ENCODE data around the gene RSPH9. TPM values are rescaled to one million over a fixed set of nuclear protein-coding genes. Genes with fewer than 3 reads are reported as not detected.

RSPH9 gene
- total RNA-seq, 2 donors from 2014 or later = 0.19 to 0.23 TPM

GRCh38 chr6:43717822-43718221, 73.0 kb downstream of the RSPH9 start:
- peak; percentile 90 for DNase-seq (ENCODE audit: low spot score)
- intact Hi-C loops (cut with DNase I) = no loop called here

GRCh38 chr6:43718387-43719105, 73.7 kb downstream of the RSPH9 start:
- intact Hi-C loops (cut with DNase I) = no loop called here
- peak; percentile 38 for DNase-seq (ENCODE audit: low spot score)

GRCh38 chr6:43719511-43719910, 74.7 kb downstream of the RSPH9 start:
- DNase-seq (ENCODE audit: low spot score) = peak; percentile 32
- intact Hi-C loops (cut with DNase I) = no loop called here

GRCh38 chr6:43720999-43721398, 76.2 kb downstream of the RSPH9 start:
- peak; percentile 14 for DNase-seq (ENCODE audit: low spot score)
- intact Hi-C loops (cut with DNase I) = loop anchor here in 1 of 2 donors (5.0 kb wide), 1 partner anchor 36 kb away; no protein-coding TSS in a partner anchor

Other genes starting within 250 kb of the RSPH9 start
- gene ABCC10, start 217.5 kb upstream of the RSPH9 start, total RNA-seq = 10 to 100 TPM; 21.1 to 22.4 TPM
- gene DLK2, start 189.5 kb upstream of the RSPH9 start, total RNA-seq = under 1 TPM; 0.14 to 0.42 TPM
- 10 to 100 TPM; 23.4 to 25.4 TPM for gene TJAP1, start 167.5 kb upstream of the RSPH9 start, total RNA-seq
- gene LRRC73, start 134.7 kb upstream of the RSPH9 start, total RNA-seq = under 1 TPM; 0.69 to 0.90 TPM
- 10 to 100 TPM; 54.6 to 61.3 TPM for gene YIPF3, start 128.1 kb upstream of the RSPH9 start, total RNA-seq
- gene POLR1C, start 127.9 kb upstream of the RSPH9 start, total RNA-seq = 10 to 100 TPM; 23.9 to 31.7 TPM
- 10 to 100 TPM; 18.4 to 26.2 TPM for gene XPO5, start 69.0 kb upstream of the RSPH9 start, total RNA-seq
- 10 to 100 TPM; 11.0 to 16.7 TPM for gene POLH, start 68.9 kb upstream of the RSPH9 start, total RNA-seq
- gene GTPBP2, start 15.8 kb upstream of the RSPH9 start, total RNA-seq = 10 to 100 TPM; 43.3 to 50.4 TPM
- gene MAD2L1BP, start 9.2 kb upstream of the RSPH9 start, total RNA-seq = 10 to 100 TPM; 12.0 to 15.5 TPM
- gene MRPS18A, start 42.8 kb downstream of the RSPH9 start, total RNA-seq = 10 to 100 TPM; 25.4 to 28.2 TPM
- gene VEGFA, start 125.2 kb downstream of the RSPH9 start, total RNA-seq = 10 to 100 TPM; 88.4 to 91.7 TPM

All from posterior vena cava (tissue), 2 donors.